ENCODE data around the gene ZBTB7C. TPM values are rescaled to one million over a fixed set of nuclear protein-coding genes. Genes with fewer than 3 reads are reported as not detected.
A peak's percentile ranks its signal among the peaks of the same experiment; 100 is the strongest.

Gene ZBTB7C
- total RNA-seq, 1 donor from 2014 or later: under 0.01 TPM

DNA sequence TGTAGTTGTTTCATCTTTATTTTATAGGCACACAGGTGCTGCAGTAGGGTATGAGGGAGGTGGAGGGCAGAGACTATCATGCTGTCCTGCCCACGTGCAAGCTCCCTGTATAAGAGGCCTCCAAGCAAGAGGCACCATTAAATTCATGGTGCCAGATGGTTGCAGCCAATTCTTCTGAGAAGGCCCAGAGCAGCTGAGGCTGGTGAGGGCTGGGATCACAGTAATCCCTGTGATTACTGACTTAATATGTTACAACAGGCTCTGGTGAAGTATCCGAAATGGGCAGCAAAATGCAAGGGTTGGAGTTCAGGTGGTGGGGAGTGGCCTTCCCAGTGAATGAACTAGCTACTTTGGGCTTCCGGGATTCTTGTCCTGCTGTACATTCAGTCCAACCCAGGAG lies 286.8 kb downstream of the ZBTB7C start:
- DNase-seq (ENCODE audit: low read depth) (no peak), FAIRE-seq (no peak)
- no peak overlapping the region for H3K4me3 ChIP-seq (ENCODE audit: low read depth, low read length)
- H3K36me3 ChIP-seq (ENCODE audit: control insufficient read depth, insufficient read depth, low read length): no peaks in the 10 kb centered on the region
- H3K27me3 ChIP-seq (ENCODE audit: control insufficient read depth, insufficient read depth, low read length): no peaks in the 10 kb centered on the region
- TF ChIP-seq, protein P1, sequence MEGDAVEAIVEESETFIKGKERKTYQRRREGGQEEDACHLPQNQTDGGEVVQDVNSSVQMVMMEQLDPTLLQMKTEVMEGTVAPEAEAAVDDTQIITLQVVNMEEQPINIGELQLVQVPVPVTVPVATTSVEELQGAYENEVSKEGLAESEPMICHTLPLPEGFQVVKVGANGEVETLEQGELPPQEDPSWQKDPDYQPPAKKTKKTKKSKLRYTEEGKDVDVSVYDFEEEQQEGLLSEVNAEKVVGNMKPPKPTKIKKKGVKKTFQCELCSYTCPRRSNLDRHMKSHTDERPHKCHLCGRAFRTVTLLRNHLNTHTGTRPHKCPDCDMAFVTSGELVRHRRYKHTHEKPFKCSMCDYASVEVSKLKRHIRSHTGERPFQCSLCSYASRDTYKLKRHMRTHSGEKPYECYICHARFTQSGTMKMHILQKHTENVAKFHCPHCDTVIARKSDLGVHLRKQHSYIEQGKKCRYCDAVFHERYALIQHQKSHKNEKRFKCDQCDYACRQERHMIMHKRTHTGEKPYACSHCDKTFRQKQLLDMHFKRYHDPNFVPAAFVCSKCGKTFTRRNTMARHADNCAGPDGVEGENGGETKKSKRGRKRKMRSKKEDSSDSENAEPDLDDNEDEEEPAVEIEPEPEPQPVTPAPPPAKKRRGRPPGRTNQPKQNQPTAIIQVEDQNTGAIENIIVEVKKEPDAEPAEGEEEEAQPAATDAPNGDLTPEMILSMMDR (IDR thresholded peaks at IDR 0.05; ENCODE audit: insufficient read depth, low read length, severe bottlenecking): no peak

DNA sequence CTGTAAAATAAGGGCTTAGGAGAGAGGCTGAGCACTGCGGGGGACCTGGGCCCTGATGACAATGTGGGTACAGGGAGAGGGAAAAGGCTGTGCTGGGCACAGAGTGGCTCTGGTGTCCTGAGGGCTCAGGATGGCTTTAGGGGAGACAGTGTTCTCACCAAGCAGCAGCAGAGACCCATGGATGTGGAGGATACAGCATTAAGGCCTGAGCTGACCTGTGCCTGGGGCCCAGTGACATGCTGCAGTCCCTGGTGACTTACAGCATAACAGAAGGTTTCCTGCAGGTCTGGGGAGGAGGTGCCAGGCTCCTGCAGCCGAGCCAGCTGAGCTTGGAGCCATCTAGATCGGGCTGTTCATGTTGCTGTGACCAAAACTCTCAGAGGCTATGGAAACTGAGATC lies 287.4 kb downstream of the ZBTB7C start:
- H3K4me3 ChIP-seq (ENCODE audit: low read depth, low read length): no peak overlapping the region
- DNase-seq (ENCODE audit: low read depth) (no peak), FAIRE-seq (peak; percentile 32)
- TF ChIP-seq, protein P1 (IDR thresholded peaks at IDR 0.05; ENCODE audit: insufficient read depth, low read length, severe bottlenecking): no peak
- no peaks in the 10 kb centered on the region for H3K36me3 ChIP-seq (ENCODE audit: control insufficient read depth, insufficient read depth, low read length)
- H3K27me3 ChIP-seq (ENCODE audit: control insufficient read depth, insufficient read depth, low read length): no peaks in the 10 kb centered on the region

DNA sequence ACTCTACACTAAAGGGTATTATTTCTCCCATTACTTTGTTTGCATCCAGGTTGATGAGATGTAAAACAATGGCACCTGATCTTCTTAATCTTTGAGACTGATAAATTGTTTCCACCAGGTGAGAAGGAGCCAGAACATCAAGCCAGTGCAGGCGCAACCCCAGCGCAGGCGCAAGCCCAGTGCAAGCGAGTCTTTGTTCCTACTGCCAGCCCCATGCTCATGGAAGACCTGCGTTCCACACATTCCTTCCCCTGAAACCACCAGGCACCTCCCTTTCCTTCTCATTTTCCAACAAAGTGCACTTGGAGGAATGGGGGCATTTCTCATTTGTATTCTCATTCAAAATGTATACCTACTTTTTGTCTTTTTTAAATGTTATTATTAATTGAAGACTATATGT lies 290.0 kb downstream of the ZBTB7C start:
- TF ChIP-seq, protein P1 (IDR thresholded peaks at IDR 0.05; ENCODE audit: insufficient read depth, low read length, severe bottlenecking): no peak
- DNase-seq (ENCODE audit: low read depth) (peak; percentile 38), FAIRE-seq (no peak)
- Histone ChIP-seq H3K4me3 (ENCODE audit: low read depth, low read length) (no peak overlapping the region), H3K27me3 (ENCODE audit: control insufficient read depth, insufficient read depth, low read length) (no peaks in the 10 kb centered on the region), H3K36me3 (ENCODE audit: control insufficient read depth, insufficient read depth, low read length) (no peaks in the 10 kb centered on the region)

DNA sequence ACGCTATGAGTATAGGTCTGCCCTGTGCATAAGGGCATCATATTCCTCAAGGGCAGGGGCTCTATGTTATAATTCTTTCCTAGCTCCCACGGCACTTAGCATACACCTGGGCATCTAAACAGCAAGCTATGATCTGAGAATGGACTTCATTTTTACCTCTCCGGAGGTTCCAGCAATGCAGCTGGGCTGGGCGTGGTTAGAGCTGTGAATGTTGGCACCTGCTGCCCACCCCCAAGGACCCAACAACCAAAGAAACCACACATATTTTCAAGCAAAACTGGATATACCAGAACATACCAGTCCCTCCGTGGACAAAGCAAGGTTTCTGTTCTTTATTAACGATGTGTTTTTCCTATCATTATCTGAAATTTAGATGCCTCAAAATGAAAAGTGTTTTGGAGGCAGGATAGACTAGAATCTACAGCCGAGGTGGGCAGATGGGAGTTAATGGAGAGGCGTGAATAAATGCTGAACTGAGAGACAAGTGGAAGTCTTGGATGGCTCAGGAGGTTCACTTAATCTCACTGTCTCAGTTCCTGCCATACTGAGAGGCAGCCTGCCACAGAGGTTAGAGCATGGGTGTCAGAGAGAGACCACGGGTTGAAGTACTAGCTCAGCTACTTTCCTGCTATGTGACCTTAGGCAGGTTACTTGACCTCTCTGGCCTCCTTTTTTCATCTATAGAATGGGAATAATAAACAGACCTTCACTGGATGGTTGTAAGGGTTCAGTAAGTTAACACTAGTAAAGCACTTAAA lies 292.1 kb downstream of the ZBTB7C start:
- no peak for FAIRE-seq

DNA sequence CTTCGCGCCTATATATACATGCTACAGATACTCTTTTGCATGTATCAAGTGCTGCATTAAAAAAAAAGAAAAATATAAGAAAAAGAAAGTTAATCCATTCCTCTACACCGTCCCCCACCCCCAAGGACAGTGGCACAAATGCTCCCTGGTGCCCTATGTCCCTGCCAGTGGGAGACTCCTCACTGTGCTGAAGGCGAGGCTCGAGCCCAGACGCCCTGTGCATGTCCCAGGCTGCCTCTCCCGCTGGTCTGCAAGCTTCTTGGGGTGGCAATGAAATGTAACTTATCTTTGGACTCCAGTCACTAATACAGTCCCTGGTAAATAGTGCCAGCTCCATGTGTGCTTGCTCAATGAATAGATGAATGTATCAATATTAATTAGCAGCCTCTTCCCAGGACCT lies 293.2 kb downstream of the ZBTB7C start:
- no peak for DNase-seq (ENCODE audit: low read depth)
- FAIRE-seq: no peak
- Histone ChIP-seq H3K36me3 (ENCODE audit: control insufficient read depth, insufficient read depth, low read length) (no peaks in the 10 kb centered on the region), H3K4me3 (ENCODE audit: low read depth, low read length) (no peak overlapping the region), H3K27me3 (ENCODE audit: control insufficient read depth, insufficient read depth, low read length) (no peaks in the 10 kb centered on the region)
- TF ChIP-seq, protein P1 (IDR thresholded peaks at IDR 0.05; ENCODE audit: insufficient read depth, low read length, severe bottlenecking): no peak

More for the DNA sequence above, 292.1 kb downstream of the ZBTB7C start:
- Histone ChIP-seq H3K4me3 (ENCODE audit: low read depth, low read length) (no peak overlapping the region), H3K36me3 (ENCODE audit: control insufficient read depth, insufficient read depth, low read length) (no peaks in the 10 kb centered on the region), H3K27me3 (ENCODE audit: control insufficient read depth, insufficient read depth, low read length) (no peaks in the 10 kb centered on the region)
- TF ChIP-seq, protein P1 (IDR thresholded peaks at IDR 0.05; ENCODE audit: insufficient read depth, low read length, severe bottlenecking): no peak
- DNase-seq (ENCODE audit: low read depth): no peak

DNA sequence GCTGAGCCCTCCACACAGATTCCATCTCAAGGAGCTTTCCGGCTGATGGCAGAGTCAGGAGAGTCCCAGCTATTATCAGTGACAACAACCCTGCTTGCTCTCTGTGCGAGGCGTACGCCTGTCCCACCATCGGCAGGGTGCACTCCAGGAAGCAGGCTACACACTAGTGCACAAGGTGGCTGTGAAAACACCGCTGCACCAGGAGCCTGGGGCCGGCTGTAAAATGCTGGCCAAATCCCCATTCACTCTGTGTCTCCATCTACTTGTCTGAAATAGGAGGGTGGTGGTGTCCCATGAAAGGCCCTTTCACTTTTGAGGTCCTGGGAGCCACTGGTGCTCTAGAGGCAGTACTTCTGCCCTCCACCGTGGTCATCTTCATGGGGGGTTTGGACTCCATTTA lies 295.5 kb downstream of the ZBTB7C start:
- FAIRE-seq (no peak), DNase-seq (ENCODE audit: low read depth) (no peak)
- H3K36me3 ChIP-seq (ENCODE audit: control insufficient read depth, insufficient read depth, low read length): no peaks in the 10 kb centered on the region
- TF ChIP-seq, protein P1 (IDR thresholded peaks at IDR 0.05; ENCODE audit: insufficient read depth, low read length, severe bottlenecking): no peak
- no peak overlapping the region for H3K4me3 ChIP-seq (ENCODE audit: low read depth, low read length)
- H3K27me3 ChIP-seq (ENCODE audit: control insufficient read depth, insufficient read depth, low read length): no peaks in the 10 kb centered on the region

All from bronchial epithelial cell (primary cell).